Testis (tissue), 2 donors: Measurements from ENCODE around the gene SEZ6.

Source experiments
- POLR2A ChIP-seq: fragments of 450-650 bp; IDR thresholded peaks from one replicate; pipeline ENCODE4 v1.6.1; 2017; ENCODE audit warnings: antibody characterized with exemption, mild to moderate bottlenecking, moderate library complexity
- TF ChIP-seq, protein P1 (sequence below), 3 experiments: fragments of 450-650 bp in 2 of 3; fragments of 200-600 bp in 1 of 3; sonication (generic) in 1 of 3; IDR thresholded peaks; one replicate each; pipeline ENCODE4 v1.5.1; 2016 to 2019; ENCODE audit warnings: antibody characterized with exemption in 3 of 3, mild to moderate bottlenecking in 2 of 3, moderate library complexity in 1 of 3

DNA sequence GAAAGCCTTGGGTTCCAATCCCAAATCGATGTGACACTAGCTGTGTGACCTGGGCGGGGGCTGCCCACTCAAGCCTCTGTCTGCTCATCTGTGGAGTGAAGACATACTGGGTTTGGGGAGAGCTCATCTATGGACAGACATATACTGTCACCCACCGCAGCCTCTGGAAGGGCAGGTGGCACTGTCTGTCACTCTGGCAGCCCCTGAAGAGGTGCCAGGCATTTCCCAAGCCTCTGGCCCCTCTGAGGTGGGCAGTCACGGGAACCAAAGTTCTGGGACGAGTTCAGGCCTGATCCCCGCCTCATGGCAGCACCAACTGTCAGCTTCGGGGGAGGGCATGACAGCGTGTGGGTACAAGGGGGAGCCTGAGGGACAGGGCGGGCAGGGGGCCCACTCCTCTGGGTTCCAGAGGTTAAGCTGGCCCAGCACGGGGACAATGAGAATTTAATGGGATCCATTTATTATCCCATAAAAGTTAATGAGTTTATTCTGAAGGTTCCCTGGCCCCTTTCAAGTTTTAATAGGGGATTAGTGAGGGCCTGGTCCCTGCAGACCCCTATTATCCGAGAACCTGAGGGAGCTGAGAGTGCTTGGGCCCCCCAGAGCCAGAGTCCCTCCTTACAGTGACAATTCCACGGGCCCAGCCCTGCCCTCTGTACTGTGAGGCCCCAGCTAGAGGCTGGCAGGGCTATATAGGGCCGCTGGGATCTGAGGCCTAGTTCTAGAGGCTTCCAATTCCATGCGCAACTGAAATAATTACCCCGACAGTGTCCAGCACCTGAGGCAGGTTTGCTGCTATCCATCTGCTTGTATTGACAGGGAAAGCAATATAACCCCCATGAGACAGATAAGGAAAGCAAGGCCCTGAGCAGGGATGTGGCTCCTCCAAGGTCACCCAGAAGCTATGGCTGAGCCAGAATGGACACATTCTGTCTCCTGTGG is 18.8 kb downstream of the SEZ6 start:
- TF ChIP-seq, protein P1, sequence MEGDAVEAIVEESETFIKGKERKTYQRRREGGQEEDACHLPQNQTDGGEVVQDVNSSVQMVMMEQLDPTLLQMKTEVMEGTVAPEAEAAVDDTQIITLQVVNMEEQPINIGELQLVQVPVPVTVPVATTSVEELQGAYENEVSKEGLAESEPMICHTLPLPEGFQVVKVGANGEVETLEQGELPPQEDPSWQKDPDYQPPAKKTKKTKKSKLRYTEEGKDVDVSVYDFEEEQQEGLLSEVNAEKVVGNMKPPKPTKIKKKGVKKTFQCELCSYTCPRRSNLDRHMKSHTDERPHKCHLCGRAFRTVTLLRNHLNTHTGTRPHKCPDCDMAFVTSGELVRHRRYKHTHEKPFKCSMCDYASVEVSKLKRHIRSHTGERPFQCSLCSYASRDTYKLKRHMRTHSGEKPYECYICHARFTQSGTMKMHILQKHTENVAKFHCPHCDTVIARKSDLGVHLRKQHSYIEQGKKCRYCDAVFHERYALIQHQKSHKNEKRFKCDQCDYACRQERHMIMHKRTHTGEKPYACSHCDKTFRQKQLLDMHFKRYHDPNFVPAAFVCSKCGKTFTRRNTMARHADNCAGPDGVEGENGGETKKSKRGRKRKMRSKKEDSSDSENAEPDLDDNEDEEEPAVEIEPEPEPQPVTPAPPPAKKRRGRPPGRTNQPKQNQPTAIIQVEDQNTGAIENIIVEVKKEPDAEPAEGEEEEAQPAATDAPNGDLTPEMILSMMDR (IDR thresholded peaks at IDR 0.05): no peak
- no peak for TF ChIP-seq POLR2A
